Endodermal cell (in vitro differentiated cells): ENCODE data around the gene SLC16A1. TPM values are rescaled to one million over a fixed set of nuclear protein-coding genes. Genes with fewer than 3 reads are reported as not detected.

Experiments used
- DNase-seq: peaks from one replicate; pipeline ENCODE4 v3.0.0-alpha.2; 2017
- H3K27ac ChIP-seq: 2 replicates; pipeline ENCODE4 v1.5.1; 2013; ENCODE audit warnings: mild to moderate bottlenecking, low read depth, low read length, moderate library complexity
- H3K27me3 ChIP-seq: 2 replicates; pipeline ENCODE4 v1.6.1; 2013; ENCODE audit warnings: mild to moderate bottlenecking, low read length, moderate library complexity; ENCODE audit not compliant: insufficient read depth, control insufficient read depth, poor library complexity, severe bottlenecking
- H3K36me3 ChIP-seq: 2 replicates; pipeline ENCODE4 v1.7.0; 2013; ENCODE audit warnings: mild to moderate bottlenecking, low read length, moderate library complexity; ENCODE audit not compliant: control insufficient read depth, insufficient read depth
- H3K4me1 ChIP-seq: one replicate; pipeline ENCODE4 v1.7.0; 2013; ENCODE audit warnings: low read length; ENCODE audit not compliant: control insufficient read depth, insufficient read depth
- H3K4me3 ChIP-seq: 2 replicates; pipeline ENCODE4 v1.5.1; 2013; ENCODE audit warnings: mild to moderate bottlenecking, low read length, moderate library complexity
- H3K9ac ChIP-seq: 2 replicates; pipeline ENCODE4 v1.6.1; 2013; ENCODE audit warnings: mild to moderate bottlenecking, low read length, moderate library complexity; ENCODE audit not compliant: poor library complexity, severe bottlenecking; ENCODE audit errors: extremely low read depth
- H3K9me3 ChIP-seq: 2 replicates; pipeline ENCODE4 v1.6.1; 2013; ENCODE audit warnings: mild to moderate bottlenecking, low read length, moderate library complexity; ENCODE audit not compliant: control insufficient read depth
- H3K27ac Mint-ChIP-seq: 2 replicates; pipeline ENCODE4 v1.8.0; 2020; ENCODE audit warnings: mixed read lengths
- H3K27me3 Mint-ChIP-seq: 2 replicates; pipeline ENCODE4 v1.8.0; 2021; ENCODE audit warnings: mild to moderate bottlenecking, mixed read lengths; ENCODE audit not compliant: insufficient read depth
- H3K36me3 Mint-ChIP-seq: 2 replicates; pipeline ENCODE4 v1.8.0; 2020; ENCODE audit warnings: low read depth, mixed read lengths
- H3K4me1 Mint-ChIP-seq: 2 replicates; pipeline ENCODE4 v1.8.0; 2020; ENCODE audit warnings: mixed read lengths
- H3K4me3 Mint-ChIP-seq: 2 replicates; pipeline ENCODE4 v1.8.0; 2020; ENCODE audit warnings: mild to moderate bottlenecking, moderate library complexity, mixed read lengths
- H3K9me3 Mint-ChIP-seq: 2 replicates; pipeline ENCODE4 v1.8.0; 2020; ENCODE audit warnings: mild to moderate bottlenecking, mixed read lengths
- WGBS, 2 experiments: methylation state at CpG; one replicate each; pipeline versions ENCODE4 v1.1.5 to v1.1.7; 2013; ENCODE audit warnings: missing lambda C conversion rate in 2 of 2, mixed read lengths in 1 of 2; ENCODE audit not compliant: insufficient coverage in 1 of 2, insufficient read length in 1 of 2; 5-methylcytosine and 5-hydroxymethylcytosine counted together
- total RNA-seq, 2 donors: library from RNA; stranded (reverse); fragmentation: NEBNext Ultra II Directional in 1 of 2; extraction: Animal tissue kit (Norgen Biotek cat#: 25700) in 1 of 2; gene quantifications; 2 replicates in 1 of 2; 3 replicates in 1 of 2; pipeline ENCODE4 v1.2.1, GENCODE V29; 2021
- TF ChIP-seq, protein P1 (sequence below): fragments of 200-600 bp; sonication (generic); conservative IDR thresholded peaks from 2 replicates; pipeline ENCODE4 v1.5.0; 2021; ENCODE audit warnings: antibody characterized with exemption, mild to moderate bottlenecking

SLC16A1 gene
- total RNA-seq, 2 donors from 2014 or later: 229 to 248 TPM

DNA sequence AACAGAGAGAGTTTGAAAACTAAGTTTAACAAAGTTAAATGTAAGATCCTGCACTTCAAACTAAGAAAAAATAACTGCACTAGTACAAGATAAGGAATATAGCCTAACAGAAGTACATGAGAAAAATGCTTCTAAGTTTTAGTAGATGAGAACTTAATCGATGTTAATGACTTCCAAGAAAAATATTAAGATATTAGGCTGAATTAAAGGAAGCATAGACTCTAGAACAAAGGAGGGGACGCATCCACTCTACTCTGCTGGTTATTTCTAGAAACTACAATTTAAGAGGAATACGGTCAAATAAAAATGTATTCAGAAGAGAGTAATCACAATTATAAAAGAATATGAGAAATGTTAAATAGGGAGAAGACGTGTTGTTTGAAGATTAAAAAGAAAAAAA is 46.3 kb upstream of the SLC16A1 start:
- TF ChIP-seq, protein P1, sequence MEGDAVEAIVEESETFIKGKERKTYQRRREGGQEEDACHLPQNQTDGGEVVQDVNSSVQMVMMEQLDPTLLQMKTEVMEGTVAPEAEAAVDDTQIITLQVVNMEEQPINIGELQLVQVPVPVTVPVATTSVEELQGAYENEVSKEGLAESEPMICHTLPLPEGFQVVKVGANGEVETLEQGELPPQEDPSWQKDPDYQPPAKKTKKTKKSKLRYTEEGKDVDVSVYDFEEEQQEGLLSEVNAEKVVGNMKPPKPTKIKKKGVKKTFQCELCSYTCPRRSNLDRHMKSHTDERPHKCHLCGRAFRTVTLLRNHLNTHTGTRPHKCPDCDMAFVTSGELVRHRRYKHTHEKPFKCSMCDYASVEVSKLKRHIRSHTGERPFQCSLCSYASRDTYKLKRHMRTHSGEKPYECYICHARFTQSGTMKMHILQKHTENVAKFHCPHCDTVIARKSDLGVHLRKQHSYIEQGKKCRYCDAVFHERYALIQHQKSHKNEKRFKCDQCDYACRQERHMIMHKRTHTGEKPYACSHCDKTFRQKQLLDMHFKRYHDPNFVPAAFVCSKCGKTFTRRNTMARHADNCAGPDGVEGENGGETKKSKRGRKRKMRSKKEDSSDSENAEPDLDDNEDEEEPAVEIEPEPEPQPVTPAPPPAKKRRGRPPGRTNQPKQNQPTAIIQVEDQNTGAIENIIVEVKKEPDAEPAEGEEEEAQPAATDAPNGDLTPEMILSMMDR: no peak
- Histone ChIP-seq H3K36me3 (no peaks in the 10 kb centered on the region), H3K9me3 (no peaks in the 10 kb centered on the region), H3K4me1 (peaks cover 5% of the 10 kb centered on the region), H3K27me3 (no peaks in the 10 kb centered on the region), H3K9ac (no peak overlapping the region), H3K4me3 (no peak overlapping the region), H3K27ac (no peak overlapping the region)
- H3K4me1 Mint-ChIP-seq: peaks cover 23% of the 10 kb centered on the region
- no peak overlapping the region for H3K27ac Mint-ChIP-seq
- H3K4me3 Mint-ChIP-seq: no peak overlapping the region
- no peaks in the 10 kb centered on the region for H3K27me3 Mint-ChIP-seq
- WGBS, 2 experiments: 97 to 99% methylated on average over 3 to 4 of the region's 4 CpGs
- peaks cover 7% of the 10 kb centered on the region for H3K36me3 Mint-ChIP-seq
- no peak for DNase-seq
- no peaks in the 10 kb centered on the region for H3K9me3 Mint-ChIP-seq

DNA sequence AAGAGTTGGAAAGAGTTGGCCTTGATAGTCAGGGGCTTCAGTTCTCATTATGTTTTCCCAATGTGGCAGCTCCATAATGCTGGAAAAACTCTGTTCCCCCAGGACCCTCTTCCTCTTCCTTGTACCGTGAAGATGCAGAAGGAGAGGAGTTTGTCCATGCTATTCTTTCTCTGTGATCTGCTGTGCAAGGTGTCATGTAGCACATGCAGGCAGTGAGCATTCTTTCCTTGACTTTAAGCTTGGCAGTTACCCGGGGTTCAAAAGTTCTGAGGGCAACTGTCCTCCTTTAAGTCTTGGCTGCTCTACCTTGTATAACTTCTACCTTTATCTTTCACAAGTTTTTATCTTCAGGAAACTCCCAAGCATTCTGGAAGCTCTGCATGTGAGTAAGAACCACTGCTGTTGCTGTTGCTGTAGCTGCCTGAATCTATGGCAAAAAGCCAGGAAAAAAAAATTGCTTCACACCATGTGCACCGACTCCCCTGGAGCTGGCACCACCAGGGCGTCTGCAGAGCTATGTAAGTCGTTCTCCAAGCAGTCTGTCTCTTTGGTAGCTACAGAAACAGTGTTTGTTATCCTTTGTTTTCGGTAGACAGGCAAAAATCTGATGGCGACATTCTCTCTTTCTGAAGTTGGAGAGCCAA is 42.7 kb upstream of the SLC16A1 start:
- no peaks in the 10 kb centered on the region for H3K27me3 Mint-ChIP-seq
- WGBS, 2 experiments: 80 to 82% methylated on average over 7 of the region's 7 CpGs
- H3K27me3 ChIP-seq: no peaks in the 10 kb centered on the region
- H3K4me3 ChIP-seq: no peak overlapping the region
- peaks cover 5% of the 10 kb centered on the region for H3K36me3 Mint-ChIP-seq
- H3K9ac ChIP-seq: no peak overlapping the region
- no peak overlapping the region for H3K27ac Mint-ChIP-seq
- DNase-seq: no peak
- TF ChIP-seq, protein P1: no peak
- H3K36me3 ChIP-seq: no peaks in the 10 kb centered on the region
- no peaks in the 10 kb centered on the region for H3K9me3 ChIP-seq
- peaks cover 18% of the 10 kb centered on the region for H3K4me1 Mint-ChIP-seq
- no peak overlapping the region for H3K27ac ChIP-seq
- H3K9me3 Mint-ChIP-seq: no peaks in the 10 kb centered on the region
- peaks cover 5% of the 10 kb centered on the region for H3K4me1 ChIP-seq
- no peak overlapping the region for H3K4me3 Mint-ChIP-seq

DNA sequence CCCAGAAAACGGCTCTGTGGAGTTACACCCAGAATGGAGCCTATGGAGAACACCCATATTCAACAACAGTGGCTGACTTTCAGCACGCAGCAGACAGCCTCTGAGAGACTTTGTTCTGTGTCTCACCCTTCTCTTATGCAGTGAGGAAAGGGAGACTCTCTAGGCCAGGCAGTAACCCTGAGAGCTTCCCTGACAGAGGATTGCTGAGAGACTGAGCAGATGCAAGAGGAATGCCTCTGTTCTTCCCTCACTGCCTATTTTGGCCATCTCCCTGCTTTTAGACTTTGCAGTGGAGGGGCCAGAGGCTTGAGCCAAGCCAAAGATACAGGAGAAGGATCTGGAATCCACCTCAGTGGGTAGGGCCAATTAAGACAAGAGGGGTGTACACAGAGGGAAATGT is 41.8 kb upstream of the SLC16A1 start:
- Mint-ChIP-seq H3K4me1 (peaks cover 18% of the 10 kb centered on the region), H3K9me3 (no peaks in the 10 kb centered on the region), H3K36me3 (peaks cover 5% of the 10 kb centered on the region), H3K4me3 (no peak overlapping the region), H3K27me3 (no peaks in the 10 kb centered on the region), H3K27ac (no peak overlapping the region)
- Histone ChIP-seq H3K4me3 (no peak overlapping the region), H3K27ac (no peak overlapping the region), H3K9ac (no peak overlapping the region), H3K27me3 (no peaks in the 10 kb centered on the region), H3K4me1 (peaks cover 5% of the 10 kb centered on the region), H3K9me3 (no peaks in the 10 kb centered on the region), H3K36me3 (no peaks in the 10 kb centered on the region)
- no peak for DNase-seq
- TF ChIP-seq, protein P1: no peak
- WGBS, 2 experiments: 80 to 91% methylated on average over 2 of the region's 2 CpGs
